OCI-LY3 (cell line): ENCODE data around the gene CANX.

Experiments used
- H2AFZ ChIP-seq: fragments of 200-600, 300-600 bp; shearing (Covaris generic); 2 replicates; pipeline ENCODE4 v1.6.0; 2014; ENCODE audit warnings: antibody characterized with exemption, low read depth, low read length
- H3K27ac ChIP-seq: fragments of 200-600, 300-600 bp; sonication (generic); 2 replicates; pipeline ENCODE4 v1.5.1; 2014; ENCODE audit warnings: mild to moderate bottlenecking, low read length, moderate library complexity, mixed read lengths
- H3K27me3 ChIP-seq: fragments of 200-600, 300-600 bp; sonication (generic); 2 replicates; pipeline ENCODE4 v1.6.1; 2014; ENCODE audit warnings: low read depth, low read length, mixed read lengths
- H3K36me3 ChIP-seq: fragments of 200-600, 300-600 bp; sonication (generic); replicated peaks from 2 replicates; pipeline ENCODE3; 2014; ENCODE audit warnings: low read depth, low read length, mixed read lengths
- H3K4me1 ChIP-seq: fragments of 300-600, 200-600 bp; sonication (generic); 2 replicates; pipeline ENCODE4 v1.6.1; 2014; ENCODE audit warnings: low read length, mixed read lengths
- H3K4me2 ChIP-seq: fragments of 200-600, 300-600 bp; sonication (generic); 2 replicates; pipeline ENCODE4 v1.6.1; 2014; ENCODE audit warnings: low read length, mixed read lengths
- H3K4me3 ChIP-seq: fragments of 300-600, 200-600 bp; sonication (generic); 2 replicates; pipeline ENCODE4 v1.5.1; 2014; ENCODE audit warnings: antibody characterized with exemption, mild to moderate bottlenecking, low read length, moderate library complexity
- H3K79me2 ChIP-seq: fragments of 300-600, 200-600 bp; shearing (Covaris generic); 2 replicates; pipeline ENCODE4 v1.6.1; 2014; ENCODE audit warnings: mild to moderate bottlenecking, low read length, mixed read lengths
- H3K9ac ChIP-seq: fragments of 300-600, 200-600 bp; shearing (Covaris generic); 2 replicates; pipeline ENCODE4 v1.6.0; 2014; ENCODE audit warnings: mild to moderate bottlenecking, low read length, moderate library complexity
- H3K9me3 ChIP-seq: fragments of 200-600, 300-600 bp; shearing (Covaris generic); 2 replicates; pipeline ENCODE4 v1.6.1; 2014; ENCODE audit warnings: low read length, mixed read lengths; ENCODE audit not compliant: insufficient read depth
- H4K20me1 ChIP-seq: fragments of 200-600, 300-600 bp; sonication (generic); 2 replicates; pipeline ENCODE4 v1.6.1; 2016; ENCODE audit warnings: low read length, mixed read lengths; ENCODE audit not compliant: insufficient read depth
- CTCF ChIP-seq: fragments of 200-600, 300-600 bp; sonication (generic); IDR thresholded peaks from 2 replicates; pipeline ENCODE4 v1.5.1; 2014; ENCODE audit warnings: antibody characterized with exemption, low read length, low read depth
- EZH2phosphoT487 ChIP-seq: fragments of 200-600 bp; shearing (Covaris generic); IDR thresholded peaks from 2 replicates; pipeline ENCODE4 v1.6.1; 2018; ENCODE audit warnings: antibody characterized with exemption, mixed run types, low read depth

Gene CANX

GRCh38 chr5:179772351-179772750 lies 73.6 kb downstream of the CANX start:
- peaks cover 14% of the 10 kb centered on the region; the same call in 1 of the 2 replicates for H4K20me1 ChIP-seq
- no peak overlapping the region for H3K27ac ChIP-seq
- peaks cover 14% of the 10 kb centered on the region for H3K79me2 ChIP-seq
- no peaks in the 10 kb centered on the region for H3K9me3 ChIP-seq
- no peak overlapping the region for H3K9ac ChIP-seq
- no peaks in the 10 kb centered on the region for H3K4me1 ChIP-seq
- H3K36me3 ChIP-seq, result peaks cover 73% of the 10 kb centered on the region
- no peaks in the 10 kb centered on the region for H3K27me3 ChIP-seq
- H3K4me2 ChIP-seq, result no peak overlapping the region
- TF ChIP-seq CTCF (no peak), EZH2phosphoT487 (no peak)
- H2AFZ ChIP-seq, result no peak overlapping the region
- no peak overlapping the region for H3K4me3 ChIP-seq

GRCh38 chr5:179773686-179774040 lies 74.9 kb downstream of the CANX start:
- no peaks in the 10 kb centered on the region for H3K27me3 ChIP-seq
- H3K9ac ChIP-seq, result no peak overlapping the region
- H3K36me3 ChIP-seq, result peaks cover 69% of the 10 kb centered on the region
- no peak overlapping the region for H3K4me3 ChIP-seq
- no peak overlapping the region for H2AFZ ChIP-seq
- TF ChIP-seq EZH2phosphoT487 (no peak), CTCF (no peak)
- H3K4me1 ChIP-seq, result no peaks in the 10 kb centered on the region
- peaks cover 7% of the 10 kb centered on the region; the same call in 1 of the 2 replicates for H4K20me1 ChIP-seq
- no peak overlapping the region for H3K27ac ChIP-seq
- no peak overlapping the region for H3K4me2 ChIP-seq
- peaks cover 2% of the 10 kb centered on the region; the same call in 1 of the 2 replicates for H3K79me2 ChIP-seq
- H3K9me3 ChIP-seq, result no peaks in the 10 kb centered on the region

- Histone ChIP-seq H3K27ac (no peak overlapping the region), H3K9ac (no peak overlapping the region), H3K4me1 (no peaks in the 10 kb centered on the region), H4K20me1 (no peaks in the 10 kb centered on the region), H3K27me3 (no peaks in the 10 kb centered on the region), H3K79me2 (no peaks in the 10 kb centered on the region), H2AFZ (no peak overlapping the region), H3K4me2 (no peak overlapping the region), H3K9me3 (no peaks in the 10 kb centered on the region), H3K36me3 (peaks cover 62% of the 10 kb centered on the region), H3K4me3 (no peak overlapping the region)
- TF ChIP-seq CTCF (no peak), EZH2phosphoT487 (no peak)
These were observed 75.7 kb downstream of the CANX start for GRCh38 chr5:179774442-179774841.

- Histone ChIP-seq H2AFZ (no peak overlapping the region), H3K4me3 (no peak overlapping the region), H4K20me1 (no peaks in the 10 kb centered on the region), H3K4me1 (no peaks in the 10 kb centered on the region), H3K79me2 (no peaks in the 10 kb centered on the region), H3K27me3 (no peaks in the 10 kb centered on the region), H3K36me3 (peaks cover 50% of the 10 kb centered on the region), H3K9ac (no peak overlapping the region), H3K4me2 (no peak overlapping the region), H3K9me3 (no peaks in the 10 kb centered on the region), H3K27ac (no peak overlapping the region)
- no peak for TF ChIP-seq CTCF
- no peak for TF ChIP-seq EZH2phosphoT487
These were observed 77.7 kb downstream of the CANX start for GRCh38 chr5:179776411-179776938.
